ENCODE results near the gene LRRIQ1. TPM values are rescaled to one million over a fixed set of nuclear protein-coding genes. Genes with fewer than 3 reads are reported as not detected.

LRRIQ1 gene
- total and polyA plus RNA-seq, 4 experiments from 2014 or later: not detected

- Histone ChIP-seq H3K4me1 (ENCODE audit: insufficient read depth, low read length) (no peaks in the 10 kb centered on the region), H3K9me3 (ENCODE audit: control insufficient read depth in 1 of 2, low read length in 2 of 2) (no peaks in the 10 kb centered on the region), H3K36me3 (ENCODE audit: insufficient read depth, low read length) (no peaks in the 10 kb centered on the region), H3K27me3 (ENCODE audit: insufficient read depth, low read length) (no peaks in the 10 kb centered on the region), H3K27ac (ENCODE audit: low read depth, low read length) (no peak overlapping the region), H3K4me3 (ENCODE audit: low read length in 2 of 2) (no peak overlapping the region)
- Mint-ChIP-seq H3K36me3 (no peaks in the 10 kb centered on the region), H3K4me3 (no peak overlapping the region), H3K4me1 (peaks cover 0 to 1% (median 0%) of the 10 kb centered on the region in 4 donors), H3K9me3 (peaks cover 0 to 9% (median 6%) of the 10 kb centered on the region in 8 donors), H3K27me3 (peaks cover 15 to 22% of the 10 kb centered on the region in 2 donors), H3K27ac (no peak overlapping the region)
- ChIA-PET POLR2A (ENCODE audit: partially characterized antibody) (no interaction called here), CTCF (ENCODE audit: partially characterized antibody) (no interaction called here)
- intact Hi-C loops (cut with micrococcal nuclease): no loop called here
- no peak for DNase-seq
Observed at GRCh38 chr12:85274315-85274651, 238.1 kb downstream of the LRRIQ1 start.

DNA sequence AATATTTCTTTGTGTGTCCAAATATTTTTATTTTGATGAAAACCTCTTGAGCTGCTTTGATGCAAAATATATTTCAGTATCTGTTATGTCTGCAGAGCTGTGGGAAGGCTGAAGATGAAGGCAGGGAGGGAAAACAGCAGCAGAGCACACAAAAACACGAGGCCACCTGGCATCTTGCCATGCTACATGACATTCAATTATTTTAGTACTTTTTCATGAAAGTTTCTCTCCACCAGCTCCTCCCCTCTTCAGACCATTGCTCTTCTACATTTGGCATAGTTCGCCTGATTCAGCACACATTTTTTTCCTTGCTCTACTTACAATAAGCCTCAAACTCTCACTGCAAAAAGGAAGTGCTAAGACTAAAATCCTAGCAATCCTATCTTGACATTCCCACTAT is 239.2 kb downstream of the LRRIQ1 start:
- no peak for DNase-seq
- H3K4me3 ChIP-seq (ENCODE audit: low read length in 2 of 2): no peak overlapping the region
- CTCF ChIA-PET (ENCODE audit: partially characterized antibody): no interaction called here
- H3K4me1 Mint-ChIP-seq: peaks cover 0 to 3% (median 2%) of the 10 kb centered on the region in 4 donors
- intact Hi-C loops (cut with micrococcal nuclease): no loop called here
- no peaks in the 10 kb centered on the region for H3K36me3 ChIP-seq (ENCODE audit: insufficient read depth, low read length)
- H3K36me3 Mint-ChIP-seq: no peaks in the 10 kb centered on the region
- H3K27me3 Mint-ChIP-seq: peaks cover 23 to 28% of the 10 kb centered on the region in 2 donors
- H3K27ac Mint-ChIP-seq: no peak overlapping the region
- no peaks in the 10 kb centered on the region for H3K27me3 ChIP-seq (ENCODE audit: insufficient read depth, low read length)
- POLR2A ChIA-PET (ENCODE audit: partially characterized antibody): no interaction called here
- H3K4me3 Mint-ChIP-seq: no peak overlapping the region
- no peaks in the 10 kb centered on the region for H3K4me1 ChIP-seq (ENCODE audit: insufficient read depth, low read length)
- H3K27ac ChIP-seq (ENCODE audit: low read depth, low read length): no peak overlapping the region
- H3K9me3 ChIP-seq (ENCODE audit: control insufficient read depth in 1 of 2, low read length in 2 of 2): no peaks in the 10 kb centered on the region
- peaks cover 0 to 11% (median 7%) of the 10 kb centered on the region in 8 donors for H3K9me3 Mint-ChIP-seq

DNA sequence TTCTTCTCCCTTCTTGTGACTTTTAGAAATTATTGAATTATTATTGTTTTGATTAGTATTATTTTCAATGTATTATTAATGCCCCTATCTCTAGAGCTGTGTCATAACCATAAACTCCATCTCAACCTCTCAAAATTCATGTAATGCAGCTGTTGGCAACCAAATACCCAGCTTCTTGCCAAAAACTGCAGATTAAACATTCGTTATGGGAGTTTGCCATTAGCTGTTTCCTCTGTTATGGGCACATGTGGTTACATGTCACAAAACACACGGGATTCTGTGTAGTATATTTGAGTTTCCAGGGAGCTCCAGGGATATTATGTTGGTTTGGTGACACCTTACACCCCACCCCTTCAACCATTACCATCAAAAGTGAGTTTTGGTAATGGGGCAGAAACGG is 241.0 kb downstream of the LRRIQ1 start:
- peaks cover 1 to 11% (median 5%) of the 10 kb centered on the region in 4 donors for H3K4me1 Mint-ChIP-seq
- CTCF ChIA-PET (ENCODE audit: partially characterized antibody): no interaction called here
- peaks cover 31 to 40% of the 10 kb centered on the region in 2 donors for H3K27me3 Mint-ChIP-seq
- no peaks in the 10 kb centered on the region for H3K27me3 ChIP-seq (ENCODE audit: insufficient read depth, low read length)
- DNase-seq: no peak
- H3K36me3 Mint-ChIP-seq: no peaks in the 10 kb centered on the region
- no peaks in the 10 kb centered on the region for H3K36me3 ChIP-seq (ENCODE audit: insufficient read depth, low read length)
- POLR2A ChIA-PET (ENCODE audit: partially characterized antibody): no interaction called here
- H3K27ac ChIP-seq (ENCODE audit: low read depth, low read length): no peak overlapping the region
- no peak overlapping the region for H3K27ac Mint-ChIP-seq
- peaks cover 0 to 13% (median 8%) of the 10 kb centered on the region in 8 donors for H3K9me3 Mint-ChIP-seq
- no peaks in the 10 kb centered on the region for H3K9me3 ChIP-seq (ENCODE audit: control insufficient read depth in 1 of 2, low read length in 2 of 2)
- H3K4me1 ChIP-seq (ENCODE audit: insufficient read depth, low read length): no peaks in the 10 kb centered on the region
- no peak overlapping the region for H3K4me3 ChIP-seq (ENCODE audit: low read length in 2 of 2)
- H3K4me3 Mint-ChIP-seq: no peak overlapping the region
- intact Hi-C loops (cut with micrococcal nuclease): no loop called here

GRCh38 chr12:85277900-85278597 is 241.9 kb downstream of the LRRIQ1 start:
- Histone ChIP-seq H3K36me3 (ENCODE audit: insufficient read depth, low read length) (no peaks in the 10 kb centered on the region), H3K4me3 (ENCODE audit: low read length in 2 of 2) (no peak overlapping the region), H3K4me1 (ENCODE audit: insufficient read depth, low read length) (no peaks in the 10 kb centered on the region), H3K27me3 (ENCODE audit: insufficient read depth, low read length) (no peaks in the 10 kb centered on the region), H3K9me3 (ENCODE audit: control insufficient read depth in 1 of 2, low read length in 2 of 2) (no peaks in the 10 kb centered on the region), H3K27ac (ENCODE audit: low read depth, low read length) (no peak overlapping the region)
- peaks cover 31 to 40% of the 10 kb centered on the region in 2 donors for H3K27me3 Mint-ChIP-seq
- peaks cover 1 to 11% (median 5%) of the 10 kb centered on the region in 4 donors for H3K4me1 Mint-ChIP-seq
- DNase-seq: no peak
- peaks cover 0 to 13% (median 8%) of the 10 kb centered on the region in 8 donors for H3K9me3 Mint-ChIP-seq
- intact Hi-C loops (cut with micrococcal nuclease): no loop called here
- POLR2A ChIA-PET (ENCODE audit: partially characterized antibody): no interaction called here
- CTCF ChIA-PET (ENCODE audit: partially characterized antibody): no interaction called here
- no peak overlapping the region for H3K4me3 Mint-ChIP-seq
- no peak overlapping the region for H3K27ac Mint-ChIP-seq
- H3K36me3 Mint-ChIP-seq: no peaks in the 10 kb centered on the region

DNA sequence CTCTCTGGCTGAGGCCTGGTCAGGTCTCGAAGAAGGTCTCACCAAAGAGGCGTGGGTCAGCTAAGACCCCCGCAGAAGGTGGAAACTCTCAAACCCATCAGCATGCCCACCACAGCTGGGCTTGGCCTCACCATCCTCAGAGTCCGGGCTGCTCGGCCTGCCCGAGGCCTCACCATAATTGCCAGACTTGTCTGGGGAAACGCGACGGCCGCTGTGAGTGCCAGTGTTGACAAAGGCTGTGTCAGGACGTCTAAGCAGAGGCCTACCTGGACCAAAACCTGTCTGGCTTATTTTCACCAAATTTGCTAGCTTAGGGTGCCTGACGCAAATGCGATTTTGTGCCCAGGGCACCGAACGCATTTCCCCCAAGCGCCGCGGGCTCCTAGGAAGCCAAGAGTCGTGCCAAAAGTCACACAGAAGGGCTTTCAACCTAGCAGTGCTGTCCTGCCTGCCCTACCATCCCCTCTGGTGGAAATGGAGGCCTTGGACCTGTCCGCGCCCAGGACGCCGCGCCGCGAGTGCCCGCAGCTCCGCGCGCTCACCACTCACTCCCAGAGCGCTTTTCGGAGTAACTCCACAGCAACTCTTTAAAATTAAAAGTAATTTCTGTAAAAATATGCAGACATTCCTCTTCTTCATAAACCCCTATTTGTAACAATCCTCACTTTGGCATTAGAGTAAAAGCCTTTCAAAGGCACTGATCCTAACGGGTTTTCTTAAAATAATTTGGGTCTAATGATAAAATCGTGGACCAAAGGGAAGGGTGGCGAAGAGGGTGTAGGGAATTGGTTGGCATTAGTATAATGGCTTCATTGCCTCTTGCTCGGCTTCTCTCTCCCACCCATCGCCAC is 242.7 kb downstream of the LRRIQ1 start:
- H3K36me3 Mint-ChIP-seq: no peaks in the 10 kb centered on the region
- DNase-seq: no peak
- H3K9me3 ChIP-seq (ENCODE audit: control insufficient read depth in 1 of 2, low read length in 2 of 2): no peaks in the 10 kb centered on the region
- ChIA-PET POLR2A (ENCODE audit: partially characterized antibody) (no interaction called here), CTCF (ENCODE audit: partially characterized antibody) (no interaction called here)
- no peak overlapping the region for H3K4me3 ChIP-seq (ENCODE audit: low read length in 2 of 2)
- H3K27me3 ChIP-seq (ENCODE audit: insufficient read depth, low read length): no peaks in the 10 kb centered on the region
- no peaks in the 10 kb centered on the region for H3K4me1 ChIP-seq (ENCODE audit: insufficient read depth, low read length)
- H3K27ac Mint-ChIP-seq: no peak overlapping the region
- intact Hi-C loops (cut with micrococcal nuclease): no loop called here
- no peaks in the 10 kb centered on the region for H3K36me3 ChIP-seq (ENCODE audit: insufficient read depth, low read length)
- H3K27ac ChIP-seq (ENCODE audit: low read depth, low read length): no peak overlapping the region
- no peak overlapping the region for H3K4me3 Mint-ChIP-seq
- peaks cover 30 to 40% of the 10 kb centered on the region in 2 donors for H3K27me3 Mint-ChIP-seq
- peaks cover 0 to 13% (median 8%) of the 10 kb centered on the region in 8 donors for H3K9me3 Mint-ChIP-seq
- H3K4me1 Mint-ChIP-seq: peaks cover 1 to 11% (median 5%) of the 10 kb centered on the region in 4 donors

- Mint-ChIP-seq H3K27ac (no peak overlapping the region), H3K36me3 (no peaks in the 10 kb centered on the region), H3K9me3 (peaks cover 0 to 13% (median 8%) of the 10 kb centered on the region in 8 donors), H3K4me3 (no peak overlapping the region), H3K27me3 (peaks cover 26 to 39% of the 10 kb centered on the region in 2 donors), H3K4me1 (peaks cover 0 to 11% (median 5%) of the 10 kb centered on the region in 4 donors)
- no peak for DNase-seq
- Histone ChIP-seq H3K4me1 (ENCODE audit: insufficient read depth, low read length) (no peaks in the 10 kb centered on the region), H3K9me3 (ENCODE audit: control insufficient read depth in 1 of 2, low read length in 2 of 2) (no peaks in the 10 kb centered on the region), H3K27me3 (ENCODE audit: insufficient read depth, low read length) (no peaks in the 10 kb centered on the region), H3K4me3 (ENCODE audit: low read length in 2 of 2) (no peak overlapping the region), H3K27ac (ENCODE audit: low read depth, low read length) (no peak overlapping the region), H3K36me3 (ENCODE audit: insufficient read depth, low read length) (no peaks in the 10 kb centered on the region)
- CTCF ChIA-PET (ENCODE audit: partially characterized antibody): no interaction called here
- intact Hi-C loops (cut with micrococcal nuclease): no loop called here
- POLR2A ChIA-PET (ENCODE audit: partially characterized antibody): no interaction called here
Observed at GRCh38 chr12:85279449-85280164, 243.5 kb downstream of the LRRIQ1 start.
